Islet of Langerhans (tissue), 1 donor: ENCODE measurements around the gene ATAD3A.

Experiments
- FAIRE-seq: peaks from one replicate; lab custom pipeline; 2011; peaks lifted over from hg19 to GRCh38; lab: Jason Lieb, UNC

The ATAD3A gene

DNA sequence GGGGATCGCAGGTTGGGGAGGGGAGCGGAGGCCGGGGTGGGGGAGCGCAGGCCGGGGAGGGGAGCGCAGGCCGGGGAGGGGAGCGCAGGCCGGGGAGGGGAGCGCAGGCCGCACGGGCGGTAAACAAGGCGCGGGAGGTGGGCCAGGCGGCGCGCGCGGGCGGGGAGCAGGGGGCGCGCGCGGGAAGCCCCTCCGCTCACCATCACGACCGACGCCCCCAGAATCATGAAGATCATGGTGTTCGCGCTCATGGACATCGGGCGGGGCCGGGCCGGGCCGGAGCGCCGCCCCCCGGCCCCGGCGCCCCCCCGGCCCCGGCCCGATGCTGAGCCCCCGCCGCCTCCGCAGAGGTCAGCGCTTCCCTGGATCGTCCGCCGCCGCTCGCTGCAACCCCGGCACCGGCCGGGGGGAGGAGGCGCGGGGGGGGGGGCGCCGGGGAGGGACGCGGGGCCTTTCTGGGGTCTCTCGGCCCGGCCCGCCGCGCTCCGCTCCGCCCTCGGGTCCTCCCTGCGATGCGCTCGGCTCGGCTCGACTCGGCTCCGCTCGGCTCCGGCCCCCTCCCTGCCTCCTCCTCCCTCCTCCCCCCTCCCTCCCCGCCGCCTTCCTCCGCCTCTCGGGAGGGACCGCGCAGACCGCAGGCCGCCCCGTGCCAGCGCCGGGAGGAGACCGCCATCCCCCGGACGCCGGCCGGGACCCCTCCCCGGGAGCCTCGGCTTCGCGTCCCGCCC, 28.3 kb downstream of the ATAD3A start, which contains the start of gene TMEM240:
Gene TMEM240 (minus strand): TSS at position 535 of the 728 bp plus-strand sequence. CDS start 278 bp downstream, at position 257.
- no peak for FAIRE-seq

DNA sequence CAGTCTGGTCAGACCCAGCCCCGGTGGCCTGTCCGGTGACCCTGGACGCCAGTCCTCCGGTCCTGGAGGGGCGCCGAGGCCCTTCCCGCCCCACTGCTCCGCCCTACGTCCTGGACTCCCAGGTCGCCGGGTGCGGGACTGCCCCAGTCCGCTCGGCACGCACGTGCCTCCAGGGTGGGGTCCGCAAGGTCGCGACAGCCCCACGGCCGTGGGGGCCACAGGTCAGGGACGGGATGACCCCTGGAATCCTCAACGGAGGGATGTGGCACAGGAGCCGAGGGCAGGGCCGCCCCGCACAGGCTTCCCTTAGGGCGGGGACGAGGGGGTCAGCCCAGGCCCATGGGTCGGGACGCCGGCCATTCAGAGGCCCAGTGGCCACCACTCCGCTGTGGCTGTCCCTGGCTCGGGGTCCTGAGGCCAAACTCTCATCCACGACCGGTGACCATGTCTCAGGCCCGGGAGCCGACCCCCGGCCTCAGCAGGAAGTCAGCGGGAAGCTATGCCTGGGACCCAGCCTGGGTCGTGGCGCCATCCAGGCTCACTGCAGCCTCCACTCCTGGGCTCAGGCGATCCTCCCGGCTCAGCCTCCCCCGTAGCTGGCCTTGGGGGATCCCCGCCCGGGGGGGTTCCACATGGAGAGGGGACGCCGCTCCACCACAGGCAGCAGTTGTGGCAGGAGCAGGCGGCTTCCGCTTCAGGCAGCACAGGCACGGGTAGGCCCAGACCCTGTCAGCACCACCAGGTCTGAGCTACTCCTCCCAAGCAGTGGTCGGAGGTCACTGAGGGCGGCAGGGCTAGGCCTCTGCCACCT, 29.1 kb downstream of the ATAD3A start:
- FAIRE-seq = no peak

DNA sequence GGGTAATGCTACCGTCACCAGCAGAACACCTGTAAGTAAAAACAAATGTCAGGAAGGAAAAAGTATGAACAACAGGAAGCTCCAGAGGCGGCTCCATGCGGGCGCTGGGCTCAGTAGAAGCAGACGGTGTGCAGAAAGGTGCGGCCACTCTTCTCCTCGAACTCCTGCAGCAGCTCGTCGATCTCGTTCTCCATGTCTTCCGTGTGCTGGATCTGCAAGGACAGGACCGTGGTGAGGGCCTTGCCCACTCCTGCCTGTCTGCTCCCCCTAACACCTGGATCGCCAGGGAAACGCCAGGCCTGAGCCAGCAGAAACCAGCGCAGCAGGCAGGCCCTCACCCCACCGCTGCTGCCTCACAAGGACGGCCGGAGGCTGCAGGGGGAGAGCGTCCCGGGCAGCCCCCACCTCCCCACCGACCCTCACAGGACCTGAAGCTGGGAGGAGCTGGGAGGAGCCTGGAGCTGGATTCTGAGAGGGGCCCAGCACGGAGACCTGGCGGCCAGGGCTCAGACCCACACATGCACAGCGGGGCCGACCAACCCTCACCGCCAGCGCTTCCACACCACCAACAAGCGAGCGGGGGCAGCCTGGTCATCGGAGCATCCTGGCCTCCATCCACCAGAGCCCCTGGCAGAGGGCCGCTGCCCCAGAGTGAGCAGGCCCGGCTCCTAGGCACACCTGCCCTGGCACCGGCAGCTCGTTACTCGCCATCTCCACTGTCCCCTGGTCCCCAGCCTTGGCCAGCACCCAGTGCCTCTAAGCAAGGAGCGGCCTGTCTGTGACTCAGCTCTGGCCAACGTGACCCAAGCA, 30.2 kb downstream of the ATAD3A start:
- no peak for FAIRE-seq

DNA sequence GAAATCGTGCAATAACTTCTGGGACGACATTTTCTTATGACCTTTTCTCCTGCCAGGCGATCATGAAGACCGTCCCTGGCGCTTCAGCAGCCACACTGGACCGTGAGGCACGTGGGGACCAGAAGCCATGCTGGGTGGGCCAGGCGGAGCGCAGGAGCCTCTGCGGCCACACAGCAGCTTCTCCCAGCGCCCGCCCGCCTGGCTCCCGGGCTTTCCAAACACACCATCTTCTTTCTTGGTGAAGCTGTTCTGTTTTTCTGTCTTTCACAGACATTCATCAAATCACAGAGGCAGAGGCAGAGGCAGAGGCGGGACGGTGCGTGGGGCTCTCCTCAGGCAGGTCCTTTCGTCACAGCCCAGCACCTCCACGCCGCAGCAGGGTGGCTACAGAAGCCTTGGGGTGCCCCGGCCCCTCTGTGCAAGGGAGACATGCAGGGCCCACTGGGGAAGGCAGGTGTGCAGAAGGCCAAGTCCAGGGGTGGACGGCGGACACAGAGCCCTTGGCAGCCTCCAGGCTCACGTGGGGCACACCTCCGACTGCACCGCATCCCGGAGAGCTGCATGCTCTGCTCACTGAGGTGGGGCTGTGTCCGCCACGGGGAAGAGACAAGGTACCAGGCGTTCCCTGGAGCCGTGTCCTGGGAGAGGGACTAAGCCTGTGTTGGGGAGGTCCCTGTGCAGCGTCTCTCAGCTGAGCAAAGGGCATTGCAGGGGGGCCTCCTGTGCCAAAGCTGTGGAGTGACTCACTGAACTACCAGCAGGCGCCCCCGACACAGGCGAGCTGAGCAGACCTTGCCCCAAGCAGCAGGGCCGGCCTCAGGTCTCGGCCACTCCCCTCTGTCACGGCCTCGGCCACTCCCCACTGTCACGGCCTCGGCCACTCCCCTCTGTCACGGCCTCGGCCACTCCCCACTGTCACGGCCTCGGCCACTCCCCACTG, 31.1 kb downstream of the ATAD3A start:
- no peak for FAIRE-seq

DNA sequence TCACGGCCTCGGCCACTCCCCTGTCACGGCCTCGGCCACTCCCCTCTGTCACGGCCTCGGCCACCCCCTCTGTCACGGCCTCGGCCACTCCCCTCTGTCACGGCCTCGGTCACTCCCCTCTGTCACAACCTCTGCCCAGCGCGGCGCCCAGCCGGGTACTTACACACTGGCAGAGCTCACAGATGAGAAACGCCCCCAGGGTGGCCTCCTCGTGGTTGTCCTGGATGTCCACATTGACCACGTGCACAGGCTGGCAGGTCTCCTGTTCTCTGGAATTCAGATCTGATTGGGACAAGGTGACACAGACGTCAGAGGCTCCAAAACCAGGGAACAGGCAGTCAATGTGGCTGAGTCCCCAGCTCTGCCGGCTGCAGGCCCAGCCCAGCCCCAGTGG, 31.7 kb downstream of the ATAD3A start:
- FAIRE-seq = no peak

GRCh38 chr1:1544544-1544943, 32.6 kb downstream of the ATAD3A start:
- no peak for FAIRE-seq

- FAIRE-seq = no peak
Observed at GRCh38 chr1:1545946-1546737, 34.2 kb downstream of the ATAD3A start.

DNA sequence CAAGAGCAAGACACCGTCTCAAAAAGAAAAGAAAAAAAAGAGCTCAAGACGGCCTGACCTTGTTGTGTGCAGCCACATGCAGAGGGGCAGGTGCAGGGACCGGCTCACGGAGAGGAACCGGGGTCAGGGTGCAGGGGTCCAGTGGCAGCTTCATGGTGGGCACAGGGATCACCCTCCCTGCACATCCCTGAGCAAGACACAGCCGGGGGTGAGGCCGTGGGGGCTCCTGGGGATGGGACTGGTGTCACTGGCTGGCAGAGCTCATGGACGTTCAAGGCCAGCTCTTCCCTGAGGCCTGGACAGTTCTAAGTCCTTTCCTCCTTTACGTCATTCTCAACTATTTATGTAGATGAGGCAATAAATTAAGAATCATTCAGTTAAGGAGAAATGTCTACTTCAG, 35.0 kb downstream of the ATAD3A start:
- no peak for FAIRE-seq

GRCh38 chr1:1547476-1547875, 35.5 kb downstream of the ATAD3A start:
- FAIRE-seq = no peak

DNA sequence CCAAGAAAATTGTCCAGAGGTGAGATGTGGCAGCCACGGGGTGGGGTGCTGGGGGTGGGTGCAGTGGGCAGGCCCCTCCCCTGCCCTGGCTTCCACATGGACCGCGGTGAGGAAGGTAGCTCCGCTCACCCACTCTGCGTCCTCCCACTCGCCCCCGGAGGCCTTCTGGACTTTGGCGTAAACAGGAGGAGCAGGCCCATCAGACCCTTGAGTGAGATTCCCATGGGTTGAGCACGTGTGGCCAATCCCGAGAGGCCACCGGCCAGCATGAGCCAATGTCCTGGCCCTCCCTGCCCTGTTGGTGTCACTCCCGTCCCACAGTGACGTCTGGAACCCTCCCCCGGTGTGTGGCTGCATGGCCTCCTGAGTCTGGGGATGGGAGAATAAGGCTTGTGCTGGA, 36.6 kb downstream of the ATAD3A start:
- FAIRE-seq = no peak

- FAIRE-seq = no peak
Observed at GRCh38 chr1:1550087-1550486, 38.1 kb downstream of the ATAD3A start.

GRCh38 chr1:1550591-1551432, 38.9 kb downstream of the ATAD3A start:
- no peak for FAIRE-seq

- FAIRE-seq = no peak
Observed at GRCh38 chr1:1551524-1552262, 39.7 kb downstream of the ATAD3A start.

DNA sequence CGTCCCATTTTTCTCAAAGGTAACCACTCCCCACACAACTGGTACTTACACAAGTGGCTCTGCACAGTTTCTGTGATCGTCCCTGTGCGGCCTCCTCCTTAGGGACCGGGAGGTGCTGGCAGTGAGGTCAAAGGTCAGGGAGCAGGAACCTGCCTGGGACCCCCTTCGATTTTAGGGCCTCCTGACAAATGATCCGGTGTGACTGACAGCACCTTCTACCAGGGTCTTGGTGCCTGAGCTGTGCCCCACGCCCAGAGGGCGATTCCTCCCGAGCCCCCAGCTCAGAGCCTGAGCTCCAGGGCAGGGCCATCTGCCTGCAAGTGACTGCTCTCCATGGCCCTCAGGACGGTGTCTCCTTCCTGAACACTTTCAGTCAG, 40.3 kb downstream of the ATAD3A start:
- FAIRE-seq = no peak

DNA sequence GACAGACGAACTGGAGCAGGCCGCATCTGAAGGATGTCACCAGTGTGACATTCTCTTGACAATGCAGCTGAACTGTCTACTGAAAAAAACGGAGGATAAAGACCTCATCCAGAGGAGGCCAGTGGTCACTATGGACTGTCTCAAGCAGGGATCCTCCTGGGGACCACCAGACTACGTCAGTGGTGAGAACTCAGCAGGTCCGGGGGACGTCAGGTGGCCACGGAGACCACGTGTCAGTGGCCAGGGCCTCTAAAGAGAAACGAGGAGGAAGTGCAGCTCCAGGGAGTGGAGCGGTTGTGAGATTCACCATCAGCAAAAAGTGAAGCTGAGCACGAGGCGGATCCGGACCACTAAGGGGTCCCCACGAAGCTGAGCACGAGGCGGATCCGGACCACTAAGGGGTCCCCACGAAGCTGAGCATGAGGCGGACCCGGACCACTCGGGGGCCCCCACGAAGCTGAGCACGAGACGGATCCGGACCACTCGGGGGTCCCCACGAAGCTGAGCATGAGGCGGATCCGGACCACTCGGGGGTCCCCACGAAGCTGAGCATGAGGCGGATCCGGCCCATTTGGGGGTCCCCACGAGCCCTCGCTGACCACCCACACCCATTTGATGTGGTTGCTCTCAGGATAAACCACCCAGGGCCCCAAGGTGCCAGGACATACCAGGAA, 42.0 kb downstream of the ATAD3A start:
- FAIRE-seq = no peak

DNA sequence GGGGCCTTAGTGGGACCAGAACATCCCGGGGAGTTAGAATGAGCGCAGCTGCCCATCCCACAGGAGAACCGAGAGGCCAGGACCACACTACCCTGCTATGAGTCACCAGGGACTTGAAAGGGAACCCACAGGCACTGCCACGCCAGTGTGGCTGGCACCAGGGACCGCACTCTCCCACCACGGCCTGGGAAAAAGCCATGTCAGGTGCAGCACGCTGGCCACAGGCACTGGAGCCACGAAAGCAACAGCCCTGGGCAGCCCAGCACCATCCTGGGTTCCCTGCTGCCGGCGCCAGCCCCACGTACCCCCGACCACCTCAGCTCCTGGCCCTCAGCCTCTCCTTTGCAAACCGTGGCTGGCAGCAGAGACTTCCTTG, 42.6 kb downstream of the ATAD3A start:
- no peak for FAIRE-seq

GRCh38 chr1:1554926-1555915, 43.3 kb downstream of the ATAD3A start:
- no peak for FAIRE-seq
